DND-41 (cell line): ENCODE measurements around the gene MORN4.

Source experiments
- ATAC-seq: fragments of 200-7000 bp; cut with Tn5 transposase; 3 replicates; pipeline ENCODE4 v1.9.1; 2021; ENCODE audit warnings: low read depth; ENCODE audit not compliant: insufficient read depth
- DNase-seq: peaks from one replicate; pipeline ENCODE4 v3.0.0-alpha.2; 2020
- H2AFZ ChIP-seq: 2 replicates; pipeline ENCODE4 v1.6.0; 2012; ENCODE audit warnings: low read depth, low read length
- H3K27ac ChIP-seq: 2 replicates; pipeline ENCODE4 v1.5.1; 2012; ENCODE audit warnings: low read length, inconsistent platforms
- H3K27me3 ChIP-seq: fragments of 200-600 bp; sonication (generic); 2 replicates; pipeline ENCODE4 v1.6.0; 2012; ENCODE audit warnings: low read length, mild to moderate bottlenecking, inconsistent platforms; ENCODE audit not compliant: insufficient read depth, poor library complexity
- H3K36me3 ChIP-seq: 2 replicates; pipeline ENCODE4 v1.5.1; 2012; ENCODE audit warnings: low read length, inconsistent platforms; ENCODE audit not compliant: insufficient read depth
- H3K4me1 ChIP-seq: 2 replicates; pipeline ENCODE4 v1.5.1; 2012; ENCODE audit warnings: mild to moderate bottlenecking, low read length; ENCODE audit not compliant: insufficient read depth
- H3K4me2 ChIP-seq: 2 replicates; pipeline ENCODE4 v1.6.0; 2012; ENCODE audit warnings: mild to moderate bottlenecking, moderate library complexity, low read length, inconsistent platforms; ENCODE audit not compliant: insufficient read depth
- H3K4me3 ChIP-seq, 2 experiments: fragments of 200-600 bp in 1 of 2; shearing (Covaris generic) in 1 of 2; 2 replicates each; pipeline ENCODE4 v1.5.1; 2012 to 2016; ENCODE audit warnings: inconsistent platforms in 2 of 2, low read length in 2 of 2, mild to moderate bottlenecking in 2 of 2, low read depth in 1 of 2, moderate library complexity in 1 of 2
- H3K79me2 ChIP-seq: 2 replicates; pipeline ENCODE4 v1.6.0; 2012; ENCODE audit warnings: low read length, inconsistent platforms; ENCODE audit not compliant: insufficient read depth
- H3K9ac ChIP-seq: 2 replicates; pipeline ENCODE4 v1.6.0; 2012; ENCODE audit warnings: low read depth, mild to moderate bottlenecking, inconsistent platforms, low read length, moderate library complexity
- H3K9me3 ChIP-seq: 2 replicates; pipeline ENCODE4 v1.5.1; 2012; ENCODE audit warnings: low read length, moderate library complexity, mild to moderate bottlenecking, inconsistent platforms; ENCODE audit not compliant: insufficient read depth, severe bottlenecking
- H4K20me1 ChIP-seq: 2 replicates; pipeline ENCODE4 v1.6.0; 2012; ENCODE audit warnings: low read length; ENCODE audit not compliant: insufficient read depth
- EZH2 ChIP-seq: IDR thresholded peaks from 3 replicates; pipeline ENCODE4 v1.6.1; 2012; ENCODE audit warnings: borderline replicate concordance, low read depth, mild to moderate bottlenecking, moderate library complexity, low read length, inconsistent platforms; ENCODE audit not compliant: severe bottlenecking
- TF ChIP-seq, protein P1 (sequence below): IDR thresholded peaks from 2 replicates; pipeline ENCODE4 v1.5.1; 2012; ENCODE audit warnings: borderline replicate concordance, low read length, moderate library complexity, mild to moderate bottlenecking; ENCODE audit not compliant: poor library complexity, severe bottlenecking; ENCODE audit errors: extremely low read depth

MORN4 gene

GRCh38 chr10:97574374-97575126 is 58.8 kb downstream of the MORN4 start:
- DNase-seq (no peak), ATAC-seq (no peak)
- Histone ChIP-seq H3K4me2 (no peak overlapping the region), H3K9me3 (no peaks in the 10 kb centered on the region), H3K27ac (no peak overlapping the region), H3K79me2 (no peaks in the 10 kb centered on the region), H4K20me1 (no peaks in the 10 kb centered on the region), H3K36me3 (no peaks in the 10 kb centered on the region), H3K4me3 (no peak overlapping the region), H3K9ac (no peak overlapping the region), H2AFZ (no peak overlapping the region), H3K27me3 (no peaks in the 10 kb centered on the region), H3K4me1 (no peaks in the 10 kb centered on the region)
- TF ChIP-seq, protein P1, sequence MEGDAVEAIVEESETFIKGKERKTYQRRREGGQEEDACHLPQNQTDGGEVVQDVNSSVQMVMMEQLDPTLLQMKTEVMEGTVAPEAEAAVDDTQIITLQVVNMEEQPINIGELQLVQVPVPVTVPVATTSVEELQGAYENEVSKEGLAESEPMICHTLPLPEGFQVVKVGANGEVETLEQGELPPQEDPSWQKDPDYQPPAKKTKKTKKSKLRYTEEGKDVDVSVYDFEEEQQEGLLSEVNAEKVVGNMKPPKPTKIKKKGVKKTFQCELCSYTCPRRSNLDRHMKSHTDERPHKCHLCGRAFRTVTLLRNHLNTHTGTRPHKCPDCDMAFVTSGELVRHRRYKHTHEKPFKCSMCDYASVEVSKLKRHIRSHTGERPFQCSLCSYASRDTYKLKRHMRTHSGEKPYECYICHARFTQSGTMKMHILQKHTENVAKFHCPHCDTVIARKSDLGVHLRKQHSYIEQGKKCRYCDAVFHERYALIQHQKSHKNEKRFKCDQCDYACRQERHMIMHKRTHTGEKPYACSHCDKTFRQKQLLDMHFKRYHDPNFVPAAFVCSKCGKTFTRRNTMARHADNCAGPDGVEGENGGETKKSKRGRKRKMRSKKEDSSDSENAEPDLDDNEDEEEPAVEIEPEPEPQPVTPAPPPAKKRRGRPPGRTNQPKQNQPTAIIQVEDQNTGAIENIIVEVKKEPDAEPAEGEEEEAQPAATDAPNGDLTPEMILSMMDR = no peak
- TF ChIP-seq EZH2 = no peak

DNA sequence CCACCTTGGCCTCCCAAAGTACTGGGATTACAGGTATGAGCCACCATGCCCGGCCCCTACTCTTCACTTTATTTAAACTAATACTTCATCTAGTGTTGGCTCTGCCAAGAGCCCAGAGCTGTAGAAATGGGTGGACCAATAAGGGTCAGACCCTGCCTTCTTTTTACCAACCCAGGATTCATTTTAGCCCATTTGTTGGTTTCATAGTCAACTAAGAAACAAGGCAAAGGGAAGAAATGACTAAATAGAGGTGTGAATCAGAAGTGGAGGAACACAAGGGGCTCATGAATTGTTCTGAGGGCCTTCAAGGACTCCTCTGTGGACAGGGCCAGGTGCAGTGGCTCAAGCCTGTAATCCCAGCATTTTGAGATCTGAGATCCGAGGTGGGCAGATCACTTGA is 59.6 kb downstream of the MORN4 start:
- Histone ChIP-seq H3K27ac (no peak overlapping the region), H3K4me1 (no peaks in the 10 kb centered on the region)

GRCh38 chr10:97573021-97573420 is 60.3 kb downstream of the MORN4 start:
- Histone ChIP-seq H3K27ac (no peak overlapping the region), H3K36me3 (no peaks in the 10 kb centered on the region), H3K79me2 (no peaks in the 10 kb centered on the region), H3K4me2 (no peak overlapping the region), H3K27me3 (no peaks in the 10 kb centered on the region), H3K4me3 (no peak overlapping the region), H3K9me3 (no peaks in the 10 kb centered on the region), H2AFZ (no peak overlapping the region), H4K20me1 (no peaks in the 10 kb centered on the region), H3K4me1 (no peaks in the 10 kb centered on the region), H3K9ac (no peak overlapping the region)
- ATAC-seq = no peak
- no peak for DNase-seq
- TF ChIP-seq, protein P1 = no peak
- no peak for TF ChIP-seq EZH2

More for the DNA sequence above, 59.6 kb downstream of the MORN4 start:
- H3K9me3 ChIP-seq = no peaks in the 10 kb centered on the region
- H2AFZ ChIP-seq = no peak overlapping the region
- H3K4me2 ChIP-seq = no peak overlapping the region
- H3K36me3 ChIP-seq = no peaks in the 10 kb centered on the region
- ATAC-seq (no peak), DNase-seq (no peak)
- no peak overlapping the region for H3K9ac ChIP-seq
- H3K79me2 ChIP-seq = no peaks in the 10 kb centered on the region
- TF ChIP-seq, protein P1 = no peak
- no peak for TF ChIP-seq EZH2
- no peaks in the 10 kb centered on the region for H3K27me3 ChIP-seq
- no peaks in the 10 kb centered on the region for H4K20me1 ChIP-seq
- H3K4me3 ChIP-seq = no peak overlapping the region
